OCI-LY7 (cell line): ENCODE results near the gene DLGAP4.

Source experiments
- EZH2phosphoT487 ChIP-seq: fragments of 200-600 bp; sonication (generic); IDR thresholded peaks from 2 replicates; pipeline ENCODE4 v1.6.1; 2018; ENCODE audit warnings: low read depth, borderline replicate concordance, mild to moderate bottlenecking, mixed run types, antibody characterized with exemption, low read length, moderate library complexity, mixed read lengths
- TF ChIP-seq, protein P1 (sequence below): fragments of 200-600 bp; sonication (generic); conservative IDR thresholded peaks from 2 replicates; pipeline ENCODE4 v1.5.1; 2014; ENCODE audit warnings: mild to moderate bottlenecking, antibody characterized with exemption, low read length, moderate library complexity, mixed read lengths

- TF ChIP-seq, protein P1, sequence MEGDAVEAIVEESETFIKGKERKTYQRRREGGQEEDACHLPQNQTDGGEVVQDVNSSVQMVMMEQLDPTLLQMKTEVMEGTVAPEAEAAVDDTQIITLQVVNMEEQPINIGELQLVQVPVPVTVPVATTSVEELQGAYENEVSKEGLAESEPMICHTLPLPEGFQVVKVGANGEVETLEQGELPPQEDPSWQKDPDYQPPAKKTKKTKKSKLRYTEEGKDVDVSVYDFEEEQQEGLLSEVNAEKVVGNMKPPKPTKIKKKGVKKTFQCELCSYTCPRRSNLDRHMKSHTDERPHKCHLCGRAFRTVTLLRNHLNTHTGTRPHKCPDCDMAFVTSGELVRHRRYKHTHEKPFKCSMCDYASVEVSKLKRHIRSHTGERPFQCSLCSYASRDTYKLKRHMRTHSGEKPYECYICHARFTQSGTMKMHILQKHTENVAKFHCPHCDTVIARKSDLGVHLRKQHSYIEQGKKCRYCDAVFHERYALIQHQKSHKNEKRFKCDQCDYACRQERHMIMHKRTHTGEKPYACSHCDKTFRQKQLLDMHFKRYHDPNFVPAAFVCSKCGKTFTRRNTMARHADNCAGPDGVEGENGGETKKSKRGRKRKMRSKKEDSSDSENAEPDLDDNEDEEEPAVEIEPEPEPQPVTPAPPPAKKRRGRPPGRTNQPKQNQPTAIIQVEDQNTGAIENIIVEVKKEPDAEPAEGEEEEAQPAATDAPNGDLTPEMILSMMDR: no peak
- no peak for TF ChIP-seq EZH2phosphoT487
These were observed 58.4 kb downstream of the DLGAP4 start for GRCh38 chr20:36364506-36364905.
